Stimulated activated CD4-positive, alpha-beta T cell treated with anti-CD3 and anti-CD28 coated beads, Interleukin-4, amount 100 ng/mL, for 4 hours (primary cell): ENCODE data around the gene BCAN.

ENCODE experiments used
- DNase-seq, 2 experiments: peaks; one replicate each; pipeline ENCODE4 v3.0.0-alpha.2; 2020

BCAN gene

DNA sequence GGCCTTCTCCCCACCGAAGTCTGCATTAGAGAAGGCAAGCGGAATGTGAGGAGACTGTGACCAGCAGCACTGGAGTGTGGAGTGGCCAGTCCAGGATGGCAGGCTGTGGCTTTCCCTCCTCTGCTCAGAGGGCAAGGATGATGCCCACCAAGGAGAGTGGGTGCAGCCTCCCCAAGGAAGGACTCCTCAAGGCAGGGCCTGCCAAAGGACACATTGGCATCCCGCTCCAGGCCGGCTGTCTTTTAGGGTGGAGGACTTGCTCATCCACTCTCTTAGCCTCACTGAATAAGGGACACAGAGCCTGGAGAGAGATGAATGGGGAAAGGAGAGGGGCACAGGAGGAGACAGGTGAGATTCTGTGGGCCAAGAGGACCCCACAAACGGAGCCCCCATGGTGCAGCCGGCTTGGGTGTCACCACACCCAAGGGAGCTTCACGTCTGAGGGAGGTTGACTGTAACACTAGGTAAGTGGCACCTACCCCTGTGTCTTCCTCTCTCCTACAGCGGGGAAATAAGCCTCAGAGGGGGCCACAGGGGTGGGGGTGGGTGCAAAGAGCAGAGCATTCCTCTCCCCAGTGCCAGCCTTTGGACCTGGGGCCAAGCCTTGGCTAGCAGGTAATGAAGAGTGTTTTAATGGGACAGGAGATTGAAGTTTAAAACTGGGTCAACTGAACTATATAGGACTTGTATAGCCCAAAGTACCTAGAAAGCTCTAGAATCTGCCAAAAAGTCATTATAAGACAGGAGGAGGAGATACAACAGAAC lies 39.5 kb downstream of the BCAN start:
- DNase-seq = no peak

DNA sequence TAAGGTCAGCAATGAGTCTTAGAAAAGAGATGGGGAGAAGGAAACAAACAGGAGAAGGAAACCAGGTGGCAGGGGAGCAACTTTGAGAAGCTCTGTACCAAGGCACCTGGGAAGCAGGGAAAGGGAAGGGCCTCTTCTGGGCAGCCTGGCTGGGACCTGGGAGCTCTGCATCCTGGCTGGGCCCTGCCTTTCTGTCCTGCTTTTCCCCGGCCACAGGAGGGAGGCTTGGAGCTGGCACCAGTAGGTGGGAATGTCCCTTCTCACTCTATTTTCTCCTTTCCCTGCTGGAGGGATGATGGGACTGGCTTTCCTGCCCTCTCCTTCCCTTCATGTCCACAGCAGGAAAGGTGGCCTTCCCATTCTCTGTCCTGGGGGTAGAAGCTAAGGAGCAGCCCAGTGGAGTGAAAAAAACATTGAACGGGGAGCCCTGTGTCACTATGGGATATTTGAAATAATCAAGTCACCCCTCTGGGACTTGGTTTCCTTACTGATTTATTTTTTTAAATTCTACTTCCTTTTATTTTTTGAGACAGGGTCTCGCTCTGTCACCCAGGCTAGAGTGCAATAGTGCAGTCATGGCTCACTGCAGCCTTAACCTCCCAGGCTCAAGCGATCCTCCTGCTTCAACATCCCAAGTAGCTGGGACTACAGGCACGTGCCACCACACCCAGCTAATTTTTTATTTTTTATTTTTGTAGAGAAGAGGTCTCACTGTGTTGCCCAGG lies 40.4 kb downstream of the BCAN start:
- DNase-seq = no peak

GRCh38 chr1:156684227-156684782 lies 42.4 kb downstream of the BCAN start:
- no peak for DNase-seq

GRCh38 chr1:156689035-156689952 lies 47.4 kb downstream of the BCAN start:
- peak; percentile 67 to 72 for DNase-seq

DNA sequence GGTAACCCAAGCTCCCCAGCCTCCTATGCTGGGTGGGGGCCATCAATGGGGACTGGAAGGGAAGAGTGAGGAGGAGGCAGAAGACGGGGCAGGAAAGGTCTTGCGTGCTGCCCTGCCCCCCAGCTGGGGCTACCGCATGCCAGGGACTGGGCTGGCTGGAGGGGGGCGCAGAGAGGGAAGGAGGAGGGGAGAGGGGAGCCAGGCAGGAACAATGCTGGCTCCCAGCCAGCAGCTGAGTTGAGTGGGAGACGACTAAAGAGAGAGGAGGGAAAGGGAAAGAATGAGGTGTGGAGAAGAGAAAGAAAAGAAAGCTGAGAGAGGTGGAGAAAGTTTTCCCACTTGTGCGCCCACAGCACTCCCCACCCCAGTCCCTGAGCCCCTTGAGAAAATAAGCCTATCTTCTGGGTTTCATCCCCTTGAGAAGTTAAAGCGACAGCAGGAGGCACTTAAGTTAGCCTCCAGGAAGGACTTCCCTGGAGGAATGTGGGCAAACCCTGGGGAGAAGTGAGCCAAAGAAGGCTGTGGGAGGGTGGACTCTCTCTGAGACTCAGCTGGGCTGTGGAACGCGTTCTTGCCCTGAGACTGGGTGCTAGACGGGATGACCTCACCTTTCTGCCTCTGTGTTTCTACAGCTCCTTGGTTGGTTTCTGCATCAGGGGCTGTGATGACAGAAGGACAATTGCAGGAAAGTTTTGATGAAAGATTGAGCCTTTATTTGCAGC lies 48.2 kb downstream of the BCAN start:
- DNase-seq = no peak

DNA sequence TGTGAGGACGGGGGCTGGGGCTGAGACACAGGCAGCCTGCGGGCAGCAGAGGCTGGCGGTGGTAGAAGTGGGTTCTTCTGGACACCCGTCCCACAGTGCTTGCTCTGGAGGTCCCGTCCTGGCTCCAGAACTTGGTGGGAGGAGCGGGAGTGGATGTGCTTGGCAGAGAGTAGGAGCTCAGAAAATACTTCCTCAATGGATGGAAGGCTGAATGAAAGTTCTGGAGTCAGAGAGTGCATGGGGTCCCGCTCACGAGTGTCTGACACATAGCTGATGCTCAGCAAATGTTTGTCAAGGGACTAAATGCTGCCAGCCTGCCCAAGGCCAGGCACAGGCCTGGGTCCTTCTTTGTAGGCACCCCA lies 48.7 kb downstream of the BCAN start:
- no peak for DNase-seq

- no peak for DNase-seq
Measured at GRCh38 chr1:156691191-156691590, 49.3 kb downstream of the BCAN start.

- no peak for DNase-seq
Measured at GRCh38 chr1:156691665-156692440, 49.9 kb downstream of the BCAN start.

DNA sequence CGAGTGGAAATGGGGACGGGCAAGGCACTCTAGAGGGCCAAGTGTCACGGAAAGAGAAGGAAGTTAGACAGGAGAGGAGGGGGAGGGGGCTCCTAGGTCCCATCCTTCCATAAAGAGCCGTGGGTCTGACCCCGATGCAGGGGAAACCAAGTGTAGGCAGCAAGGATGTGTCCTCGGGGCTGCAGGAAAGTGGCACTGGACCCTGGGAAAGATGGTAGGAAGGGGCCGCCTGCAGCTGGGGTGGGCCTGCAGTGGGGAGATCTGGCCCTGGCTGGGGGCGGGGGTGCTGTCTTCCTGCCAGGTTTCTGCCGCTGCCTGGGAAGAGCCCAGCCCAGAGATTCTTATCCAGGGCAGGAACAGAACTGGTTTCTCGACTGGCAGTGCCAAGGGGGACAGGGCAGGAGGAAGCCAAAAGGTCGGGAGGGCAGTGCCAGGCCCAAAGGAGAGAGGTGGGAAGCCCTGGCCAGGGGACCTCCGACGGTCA lies 50.6 kb downstream of the BCAN start:
- DNase-seq = no peak

GRCh38 chr1:156692925-156693847 lies 51.3 kb downstream of the BCAN start:
- no peak for DNase-seq

GRCh38 chr1:156693848-156694689 lies 52.2 kb downstream of the BCAN start:
- DNase-seq = no peak

GRCh38 chr1:156694690-156694962 lies 52.7 kb downstream of the BCAN start:
- DNase-seq = no peak

DNA sequence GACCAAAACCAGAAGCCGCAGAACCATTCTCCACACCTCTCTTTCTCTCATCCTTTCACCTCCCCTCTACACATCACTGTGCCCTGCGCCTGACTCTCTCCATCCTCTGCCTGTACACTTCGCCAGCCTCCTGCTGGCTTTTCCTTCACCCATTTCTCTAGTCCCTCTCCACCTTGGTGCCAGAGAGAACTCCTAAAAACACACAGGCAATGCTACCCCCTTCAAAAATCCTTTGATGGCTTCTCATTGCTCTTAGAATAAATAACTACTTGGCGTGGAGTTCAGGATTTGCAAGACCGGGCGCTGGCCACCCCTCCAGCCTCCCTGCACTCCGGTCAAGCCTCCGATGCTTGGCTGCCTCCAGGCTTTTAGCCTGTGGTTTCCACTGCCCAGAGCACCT lies 54.8 kb downstream of the BCAN start:
- DNase-seq = no peak

DNA sequence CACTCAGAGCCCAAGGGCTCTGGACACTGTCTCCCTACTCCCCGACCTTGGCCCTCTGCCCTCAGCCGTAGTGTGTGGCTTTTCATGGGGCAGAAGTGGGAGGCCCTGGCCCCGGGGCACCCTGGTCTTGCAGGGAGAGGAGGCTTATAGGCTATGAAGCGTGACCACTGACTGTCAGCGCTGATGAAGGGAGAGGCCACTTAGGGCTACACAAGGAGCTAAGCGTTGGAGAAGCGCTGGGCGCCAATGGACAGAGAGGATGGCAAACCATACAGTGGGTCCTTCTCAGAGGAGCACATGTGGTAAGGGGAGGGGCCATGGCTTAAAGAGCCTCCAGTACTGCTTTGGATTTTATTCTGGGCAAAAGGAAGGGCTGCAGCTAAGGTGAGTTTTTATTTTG lies 55.6 kb downstream of the BCAN start:
- DNase-seq = no peak

GRCh38 chr1:156698995-156699394 lies 57.1 kb downstream of the BCAN start:
- no peak for DNase-seq

- DNase-seq = no peak
Measured at GRCh38 chr1:156700736-156701531, 59.0 kb downstream of the BCAN start.

GRCh38 chr1:156703336-156703735 lies 61.4 kb downstream of the BCAN start:
- DNase-seq = no peak

GRCh38 chr1:156703741-156704140 lies 61.8 kb downstream of the BCAN start:
- DNase-seq = no peak
